BLaER1 (cell line): ENCODE measurements around the gene MBOAT1.

Source experiments
- H3K27ac ChIP-seq: shearing (Covaris generic); formaldehyde crosslinking; 2 replicates; pipeline ENCODE4 v1.8.1; 2022
- H3K27me3 ChIP-seq: shearing (Covaris generic); formaldehyde crosslinking; 2 replicates; pipeline ENCODE4 v1.8.1; 2022
- H3K36me3 ChIP-seq: shearing (Covaris generic); formaldehyde crosslinking; 2 replicates; pipeline ENCODE4 v1.8.1; 2022
- H3K4me1 ChIP-seq: shearing (Covaris generic); formaldehyde crosslinking; 2 replicates; pipeline ENCODE4 v1.8.1; 2022
- H3K4me2 ChIP-seq: shearing (Covaris generic); formaldehyde crosslinking; 2 replicates; pipeline ENCODE4 v1.8.1; 2022
- H3K4me3 ChIP-seq: shearing (Covaris generic); formaldehyde crosslinking; 2 replicates; pipeline ENCODE4 v1.8.1; 2022
- H3K9ac ChIP-seq: shearing (Covaris generic); formaldehyde crosslinking; 2 replicates; pipeline ENCODE4 v1.8.1; 2022
- H3K9me3 ChIP-seq: shearing (Covaris generic); formaldehyde crosslinking; 2 replicates; pipeline ENCODE4 v1.8.1; 2022
- H4K20me1 ChIP-seq: shearing (Covaris generic); formaldehyde crosslinking; 2 replicates; pipeline ENCODE4 v1.8.1; 2022
- Cebpa-rat ChIP-seq: shearing (Covaris generic); IDR thresholded peaks from 2 replicates; pipeline ENCODE4 v1.8.1; 2022

The MBOAT1 gene

GRCh38 chr6:20096536-20096935 lies 115.7 kb downstream of the MBOAT1 start:
- Histone ChIP-seq H3K27ac (no peak overlapping the region), H3K27me3 (no peaks in the 10 kb centered on the region), H3K4me2 (no peak overlapping the region), H3K4me1 (peaks cover 17% of the 10 kb centered on the region), H3K9me3 (no peaks in the 10 kb centered on the region), H3K9ac (no peak overlapping the region), H3K36me3 (peaks cover 7% of the 10 kb centered on the region), H4K20me1 (no peaks in the 10 kb centered on the region), H3K4me3 (no peak overlapping the region)
- TF ChIP-seq Cebpa-rat = no peak

GRCh38 chr6:20095436-20095835 lies 116.8 kb downstream of the MBOAT1 start:
- Histone ChIP-seq H3K9ac (no peak overlapping the region), H3K4me3 (no peak overlapping the region), H3K4me1 (peaks cover 17% of the 10 kb centered on the region), H3K4me2 (no peak overlapping the region), H4K20me1 (no peaks in the 10 kb centered on the region), H3K27ac (no peak overlapping the region), H3K9me3 (no peaks in the 10 kb centered on the region), H3K27me3 (no peaks in the 10 kb centered on the region), H3K36me3 (no peaks in the 10 kb centered on the region)
- TF ChIP-seq Cebpa-rat = no peak

- Histone ChIP-seq H3K9ac (no peak overlapping the region), H3K4me3 (no peak overlapping the region), H3K4me1 (0 out of 2 replicates have a peak, but pooled peaks cover 6% of the 10 kb centered on the region), H3K27ac (no peak overlapping the region), H3K9me3 (peaks cover 5% of the 10 kb centered on the region; the same call in 1 of the 2 replicates), H4K20me1 (no peaks in the 10 kb centered on the region), H3K27me3 (no peaks in the 10 kb centered on the region), H3K36me3 (no peaks in the 10 kb centered on the region), H3K4me2 (no peak overlapping the region)
- TF ChIP-seq Cebpa-rat = no peak
Measured at GRCh38 chr6:20092071-20092566, 120.2 kb downstream of the MBOAT1 start.

GRCh38 chr6:20086992-20087391 lies 125.3 kb downstream of the MBOAT1 start:
- TF ChIP-seq Cebpa-rat = no peak

GRCh38 chr6:20085817-20086216 lies 126.5 kb downstream of the MBOAT1 start:
- Histone ChIP-seq H3K9me3 (peaks cover 17% of the 10 kb centered on the region), H3K27ac (no peak overlapping the region), H3K4me3 (no peak overlapping the region), H3K4me2 (no peak overlapping the region), H4K20me1 (no peaks in the 10 kb centered on the region), H3K9ac (no peak overlapping the region), H3K27me3 (no peaks in the 10 kb centered on the region), H3K36me3 (no peaks in the 10 kb centered on the region), H3K4me1 (no peaks in the 10 kb centered on the region)
- TF ChIP-seq Cebpa-rat = no peak

More at GRCh38 chr6:20086992-20087391, 125.3 kb downstream of the MBOAT1 start:
- Histone ChIP-seq H3K9me3 (peaks cover 17% of the 10 kb centered on the region), H3K4me3 (no peak overlapping the region), H4K20me1 (no peaks in the 10 kb centered on the region), H3K27ac (no peak overlapping the region), H3K4me2 (no peak overlapping the region), H3K36me3 (no peaks in the 10 kb centered on the region), H3K4me1 (no peaks in the 10 kb centered on the region), H3K27me3 (no peaks in the 10 kb centered on the region), H3K9ac (no peak overlapping the region)

- no peak overlapping the region for H3K4me3 ChIP-seq
- peaks cover 17% of the 10 kb centered on the region for H3K9me3 ChIP-seq
- no peaks in the 10 kb centered on the region for H3K27me3 ChIP-seq
- H3K4me1 ChIP-seq = no peaks in the 10 kb centered on the region
- H3K9ac ChIP-seq = no peak overlapping the region
- no peaks in the 10 kb centered on the region for H3K36me3 ChIP-seq
- no peaks in the 10 kb centered on the region for H4K20me1 ChIP-seq
- TF ChIP-seq Cebpa-rat = no peak
- H3K27ac ChIP-seq = no peak overlapping the region
- H3K4me2 ChIP-seq = no peak overlapping the region
Measured at GRCh38 chr6:20084411-20084810, 127.9 kb downstream of the MBOAT1 start.

- no peaks in the 10 kb centered on the region for H3K4me1 ChIP-seq
- no peaks in the 10 kb centered on the region for H3K27me3 ChIP-seq
- H3K36me3 ChIP-seq = no peaks in the 10 kb centered on the region
- H3K4me2 ChIP-seq = no peak overlapping the region
- H3K4me3 ChIP-seq = no peak overlapping the region
- no peaks in the 10 kb centered on the region for H4K20me1 ChIP-seq
- H3K9me3 ChIP-seq = peaks cover 13% of the 10 kb centered on the region; the same call in 1 of the 2 replicates
- H3K9ac ChIP-seq = no peak overlapping the region
- no peak overlapping the region for H3K27ac ChIP-seq
- TF ChIP-seq Cebpa-rat = no peak
Measured at GRCh38 chr6:20071998-20072397, 140.3 kb downstream of the MBOAT1 start.

GRCh38 chr6:20070047-20070446 lies 142.2 kb downstream of the MBOAT1 start:
- no peak for TF ChIP-seq Cebpa-rat
- Histone ChIP-seq H3K36me3 (no peaks in the 10 kb centered on the region), H3K4me3 (no peak overlapping the region)

GRCh38 chr6:20069021-20069522 lies 143.2 kb downstream of the MBOAT1 start:
- no peaks in the 10 kb centered on the region for H3K4me1 ChIP-seq
- no peaks in the 10 kb centered on the region for H3K36me3 ChIP-seq
- H3K9ac ChIP-seq = no peak overlapping the region
- H3K27ac ChIP-seq = no peak overlapping the region
- no peak overlapping the region for H3K4me2 ChIP-seq
- H4K20me1 ChIP-seq = no peaks in the 10 kb centered on the region
- no peak overlapping the region for H3K4me3 ChIP-seq
- no peak for TF ChIP-seq Cebpa-rat
- peaks cover 3% of the 10 kb centered on the region; the same call in 1 of the 2 replicates for H3K9me3 ChIP-seq
- no peaks in the 10 kb centered on the region for H3K27me3 ChIP-seq

More at GRCh38 chr6:20070047-20070446, 142.2 kb downstream of the MBOAT1 start:
- no peak overlapping the region for H3K9ac ChIP-seq
- H3K9me3 ChIP-seq = peaks cover 3% of the 10 kb centered on the region; the same call in 1 of the 2 replicates
- no peak overlapping the region for H3K4me2 ChIP-seq
- H3K27me3 ChIP-seq = no peaks in the 10 kb centered on the region
- H4K20me1 ChIP-seq = no peaks in the 10 kb centered on the region
- H3K27ac ChIP-seq = no peak overlapping the region
- H3K4me1 ChIP-seq = no peaks in the 10 kb centered on the region

GRCh38 chr6:20068421-20068988 lies 143.8 kb downstream of the MBOAT1 start:
- Histone ChIP-seq H3K27me3 (no peaks in the 10 kb centered on the region), H3K36me3 (no peaks in the 10 kb centered on the region), H3K4me2 (no peak overlapping the region), H3K4me3 (no peak overlapping the region), H3K4me1 (no peaks in the 10 kb centered on the region), H3K9ac (no peak overlapping the region), H4K20me1 (no peaks in the 10 kb centered on the region), H3K9me3 (peaks cover 3% of the 10 kb centered on the region; the same call in 1 of the 2 replicates), H3K27ac (no peak overlapping the region)
- no peak for TF ChIP-seq Cebpa-rat
